ENCODE results near the gene TIMM21. TPM values are rescaled to one million over a fixed set of nuclear protein-coding genes. Genes with fewer than 3 reads are reported as not detected.
A peak's percentile ranks its signal among the peaks of the same experiment; 100 is the strongest.

TIMM21 gene
- 10 to 100 TPM; 19.7 to 22.4 TPM for polyA plus RNA-seq

- H3K4me1 ChIP-seq (ENCODE audit: control insufficient read depth in 2 of 2, insufficient read depth in 2 of 2, low read length in 1 of 2), result peaks cover 2 to 3% of the 10 kb centered on the region in 2 donors
- H3K9me3 ChIP-seq (ENCODE audit: control insufficient read depth in 2 of 2, insufficient read depth in 1 of 2, low read depth in 1 of 2, low read length in 1 of 2), result no peaks in the 10 kb centered on the region
- peaks cover 0 to 7% of the 10 kb centered on the region in 2 donors for H3K36me3 ChIP-seq (ENCODE audit: control insufficient read depth in 2 of 2, insufficient read depth in 2 of 2, low read length in 1 of 2)
- H3K27me3 ChIP-seq (ENCODE audit: control insufficient read depth in 1 of 2, insufficient read depth in 2 of 2, low read length in 2 of 2), result no peaks in the 10 kb centered on the region
- H3K27ac ChIP-seq (ENCODE audit: low read depth in 2 of 2, low read length in 1 of 2), result peak within 1 kb of the TSS; percentile 90
- 0% methylated on average over 58 of the region's 58 CpGs for WGBS, 2 donors
- peak within 1 kb of the TSS; percentile 81 to 99 for H3K4me3 ChIP-seq (ENCODE audit: low read depth in 1 of 2, low read length in 2 of 2)
Observed at GRCh38 chr18:74147779-74148542, at the start of gene TIMM21, which contains the start of gene FBXO15. Gene TIMM21 (plus strand): TSS chr18:74148523. CDS start chr18:74148809, 286 bp downstream. Gene FBXO15 (minus strand): TSS chr18:74147834. CDS start chr18:74147785, 49 bp downstream.

GRCh38 chr18:74108460-74108859 lies 39.9 kb upstream of the TIMM21 start:
- H3K27ac ChIP-seq (ENCODE audit: low read depth in 2 of 2, low read length in 1 of 2), result no peak overlapping the region
- no peaks in the 10 kb centered on the region for H3K4me1 ChIP-seq (ENCODE audit: control insufficient read depth in 2 of 2, insufficient read depth in 2 of 2, low read length in 1 of 2)
- WGBS, 2 donors, result 84 to 93% methylated on average over 2 of the region's 2 CpGs
- H3K4me3 ChIP-seq (ENCODE audit: low read depth in 1 of 2, low read length in 2 of 2), result no peak overlapping the region
- no peaks in the 10 kb centered on the region for H3K36me3 ChIP-seq (ENCODE audit: control insufficient read depth in 2 of 2, insufficient read depth in 2 of 2, low read length in 1 of 2)
- no peaks in the 10 kb centered on the region for H3K9me3 ChIP-seq (ENCODE audit: control insufficient read depth in 2 of 2, insufficient read depth in 1 of 2, low read depth in 1 of 2, low read length in 1 of 2)
- no peaks in the 10 kb centered on the region for H3K27me3 ChIP-seq (ENCODE audit: control insufficient read depth in 1 of 2, insufficient read depth in 2 of 2, low read length in 2 of 2)

GRCh38 chr18:74110149-74110548 lies 38.2 kb upstream of the TIMM21 start:
- WGBS, 2 donors, result 96 to 98% methylated on average over 1 of the region's 1 CpG
- Histone ChIP-seq H3K4me3 (ENCODE audit: low read depth in 1 of 2, low read length in 2 of 2) (no peak overlapping the region), H3K36me3 (ENCODE audit: control insufficient read depth in 2 of 2, insufficient read depth in 2 of 2, low read length in 1 of 2) (no peaks in the 10 kb centered on the region), H3K27me3 (ENCODE audit: control insufficient read depth in 1 of 2, insufficient read depth in 2 of 2, low read length in 2 of 2) (no peaks in the 10 kb centered on the region), H3K9me3 (ENCODE audit: control insufficient read depth in 2 of 2, insufficient read depth in 1 of 2, low read depth in 1 of 2, low read length in 1 of 2) (no peaks in the 10 kb centered on the region), H3K4me1 (ENCODE audit: control insufficient read depth in 2 of 2, insufficient read depth in 2 of 2, low read length in 1 of 2) (no peaks in the 10 kb centered on the region), H3K27ac (ENCODE audit: low read depth in 2 of 2, low read length in 1 of 2) (no peak overlapping the region)

- 83 to 91% methylated on average over 4 of the region's 4 CpGs for WGBS, 2 donors
- Histone ChIP-seq H3K4me1 (ENCODE audit: control insufficient read depth in 2 of 2, insufficient read depth in 2 of 2, low read length in 1 of 2) (no peaks in the 10 kb centered on the region), H3K27me3 (ENCODE audit: control insufficient read depth in 1 of 2, insufficient read depth in 2 of 2, low read length in 2 of 2) (no peaks in the 10 kb centered on the region), H3K27ac (ENCODE audit: low read depth in 2 of 2, low read length in 1 of 2) (no peak overlapping the region), H3K36me3 (ENCODE audit: control insufficient read depth in 2 of 2, insufficient read depth in 2 of 2, low read length in 1 of 2) (no peaks in the 10 kb centered on the region), H3K9me3 (ENCODE audit: control insufficient read depth in 2 of 2, insufficient read depth in 1 of 2, low read depth in 1 of 2, low read length in 1 of 2) (no peaks in the 10 kb centered on the region), H3K4me3 (ENCODE audit: low read depth in 1 of 2, low read length in 2 of 2) (no peak overlapping the region)
Observed at GRCh38 chr18:74110976-74111375, 37.3 kb upstream of the TIMM21 start.

GRCh38 chr18:74113711-74114110 lies 34.6 kb upstream of the TIMM21 start:
- Histone ChIP-seq H3K36me3 (ENCODE audit: control insufficient read depth in 2 of 2, insufficient read depth in 2 of 2, low read length in 1 of 2) (no peaks in the 10 kb centered on the region), H3K4me1 (ENCODE audit: control insufficient read depth in 2 of 2, insufficient read depth in 2 of 2, low read length in 1 of 2) (no peaks in the 10 kb centered on the region), H3K9me3 (ENCODE audit: control insufficient read depth in 2 of 2, insufficient read depth in 1 of 2, low read depth in 1 of 2, low read length in 1 of 2) (no peaks in the 10 kb centered on the region), H3K4me3 (ENCODE audit: low read depth in 1 of 2, low read length in 2 of 2) (no peak overlapping the region), H3K27me3 (ENCODE audit: control insufficient read depth in 1 of 2, insufficient read depth in 2 of 2, low read length in 2 of 2) (no peaks in the 10 kb centered on the region), H3K27ac (ENCODE audit: low read depth in 2 of 2, low read length in 1 of 2) (no peak overlapping the region)

- no peak overlapping the region for H3K27ac ChIP-seq (ENCODE audit: low read depth in 2 of 2, low read length in 1 of 2)
- WGBS, 2 donors, result 61 to 64% methylated on average over 1 of the region's 1 CpG
- H3K4me1 ChIP-seq (ENCODE audit: control insufficient read depth in 2 of 2, insufficient read depth in 2 of 2, low read length in 1 of 2), result no peaks in the 10 kb centered on the region
- no peaks in the 10 kb centered on the region for H3K9me3 ChIP-seq (ENCODE audit: control insufficient read depth in 2 of 2, insufficient read depth in 1 of 2, low read depth in 1 of 2, low read length in 1 of 2)
- no peak overlapping the region for H3K4me3 ChIP-seq (ENCODE audit: low read depth in 1 of 2, low read length in 2 of 2)
- no peaks in the 10 kb centered on the region for H3K27me3 ChIP-seq (ENCODE audit: control insufficient read depth in 1 of 2, insufficient read depth in 2 of 2, low read length in 2 of 2)
- no peaks in the 10 kb centered on the region for H3K36me3 ChIP-seq (ENCODE audit: control insufficient read depth in 2 of 2, insufficient read depth in 2 of 2, low read length in 1 of 2)
Observed at GRCh38 chr18:74114116-74114515, 34.2 kb upstream of the TIMM21 start.

- H3K36me3 ChIP-seq (ENCODE audit: control insufficient read depth in 2 of 2, insufficient read depth in 2 of 2, low read length in 1 of 2), result no peaks in the 10 kb centered on the region
- no peaks in the 10 kb centered on the region for H3K9me3 ChIP-seq (ENCODE audit: control insufficient read depth in 2 of 2, insufficient read depth in 1 of 2, low read depth in 1 of 2, low read length in 1 of 2)
- no peaks in the 10 kb centered on the region for H3K4me1 ChIP-seq (ENCODE audit: control insufficient read depth in 2 of 2, insufficient read depth in 2 of 2, low read length in 1 of 2)
- no peak overlapping the region for H3K27ac ChIP-seq (ENCODE audit: low read depth in 2 of 2, low read length in 1 of 2)
- 75 to 76% methylated on average over 4 of the region's 4 CpGs for WGBS, 2 donors
- H3K4me3 ChIP-seq (ENCODE audit: low read depth in 1 of 2, low read length in 2 of 2), result no peak overlapping the region
- no peaks in the 10 kb centered on the region for H3K27me3 ChIP-seq (ENCODE audit: control insufficient read depth in 1 of 2, insufficient read depth in 2 of 2, low read length in 2 of 2)
Observed at GRCh38 chr18:74115046-74115445, 33.3 kb upstream of the TIMM21 start.

GRCh38 chr18:74116633-74117554 lies 31.4 kb upstream of the TIMM21 start:
- Histone ChIP-seq H3K27me3 (ENCODE audit: control insufficient read depth in 1 of 2, insufficient read depth in 2 of 2, low read length in 2 of 2) (no peaks in the 10 kb centered on the region), H3K9me3 (ENCODE audit: control insufficient read depth in 2 of 2, insufficient read depth in 1 of 2, low read depth in 1 of 2, low read length in 1 of 2) (no peaks in the 10 kb centered on the region), H3K4me3 (ENCODE audit: low read depth in 1 of 2, low read length in 2 of 2) (no peak overlapping the region), H3K36me3 (ENCODE audit: control insufficient read depth in 2 of 2, insufficient read depth in 2 of 2, low read length in 1 of 2) (no peaks in the 10 kb centered on the region), H3K4me1 (ENCODE audit: control insufficient read depth in 2 of 2, insufficient read depth in 2 of 2, low read length in 1 of 2) (no peaks in the 10 kb centered on the region), H3K27ac (ENCODE audit: low read depth in 2 of 2, low read length in 1 of 2) (no peak overlapping the region)
- 35 to 43% methylated on average over 9 of the region's 9 CpGs for WGBS, 2 donors

- Histone ChIP-seq H3K9me3 (ENCODE audit: control insufficient read depth in 2 of 2, insufficient read depth in 1 of 2, low read depth in 1 of 2, low read length in 1 of 2) (no peaks in the 10 kb centered on the region), H3K4me3 (ENCODE audit: low read depth in 1 of 2, low read length in 2 of 2) (no peak overlapping the region), H3K36me3 (ENCODE audit: control insufficient read depth in 2 of 2, insufficient read depth in 2 of 2, low read length in 1 of 2) (no peaks in the 10 kb centered on the region), H3K27me3 (ENCODE audit: control insufficient read depth in 1 of 2, insufficient read depth in 2 of 2, low read length in 2 of 2) (no peaks in the 10 kb centered on the region), H3K27ac (ENCODE audit: low read depth in 2 of 2, low read length in 1 of 2) (no peak overlapping the region), H3K4me1 (ENCODE audit: control insufficient read depth in 2 of 2, insufficient read depth in 2 of 2, low read length in 1 of 2) (no peaks in the 10 kb centered on the region)
- 89 to 90% methylated on average over 6 of the region's 6 CpGs for WGBS, 2 donors
Observed at GRCh38 chr18:74123200-74123599, 25.1 kb upstream of the TIMM21 start.

Data from esophagus (tissue), 2 donors.